Renal cortical epithelial cell (primary cell): ENCODE data around the gene TRAF5. TPM values are rescaled to one million over a fixed set of nuclear protein-coding genes. Genes with fewer than 3 reads are reported as not detected.
A peak's percentile ranks its signal among the peaks of the same experiment; 100 is the strongest.
"Not testable (repeated sequence)": the region's sequence is repeated elsewhere in the genome, so short reads cannot be mapped to it uniquely, and the experiment has no call there.

Experiments
- DNase-seq: peaks from one replicate; pipeline ENCODE4 v3.0.0-alpha.2; 2011; ENCODE audit warnings: low read depth
- total RNA-seq: library from RNA; depleted of rRNA; stranded (reverse); fragments of >200 nt; gene quantifications from 2 replicates; pipeline ENCODE4 v1.2.3, GENCODE V29; 2014

Gene TRAF5
- total RNA-seq, 1 donor from 2014 or later, result 19.4 TPM

- DNase-seq, result peak; percentile 69
These were observed 19.1 kb downstream of the TRAF5 start for GRCh38 chr1:211345719-211346118.

- no peak for DNase-seq
These were observed 20.6 kb downstream of the TRAF5 start for GRCh38 chr1:211347077-211347844.

DNA sequence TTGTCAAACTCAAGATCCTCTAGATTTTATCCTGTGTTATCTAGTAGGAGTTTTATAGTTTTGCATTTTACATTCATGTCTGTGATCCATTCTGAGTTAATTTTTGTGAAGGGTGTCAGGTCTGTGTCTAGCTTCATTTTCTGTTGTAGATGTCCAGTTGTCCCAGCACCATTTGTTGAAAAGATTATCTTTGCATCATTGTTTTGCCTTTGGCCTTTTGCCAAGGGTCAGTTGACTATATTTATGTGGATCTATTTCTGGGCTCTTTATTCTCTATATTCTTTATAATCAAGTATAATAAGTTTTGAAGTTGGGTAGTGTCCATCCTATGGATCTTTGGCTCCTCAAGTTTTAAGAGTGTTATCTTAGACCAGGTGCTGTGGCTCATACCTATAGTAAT is 21.9 kb downstream of the TRAF5 start:
- DNase-seq, result no peak

DNA sequence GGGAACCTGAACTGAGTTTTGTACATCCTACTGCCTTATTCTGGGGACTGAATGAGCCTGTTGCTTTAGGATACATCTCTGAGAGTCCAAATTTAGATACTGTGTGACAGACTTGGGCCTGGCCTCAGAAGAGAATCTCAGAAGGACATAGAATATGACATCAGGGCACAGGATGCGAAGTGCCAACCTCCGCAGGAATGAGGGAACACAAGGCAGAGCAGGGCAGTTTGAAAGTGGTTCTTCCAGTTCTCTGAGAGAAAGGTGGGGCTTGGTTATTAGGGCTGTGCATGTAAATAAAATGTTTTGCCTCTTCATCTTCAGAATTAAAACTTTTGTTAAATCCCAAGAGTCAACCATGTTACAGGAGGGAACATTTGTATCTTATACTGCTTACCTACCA is 23.1 kb downstream of the TRAF5 start:
- DNase-seq, result no peak

DNA sequence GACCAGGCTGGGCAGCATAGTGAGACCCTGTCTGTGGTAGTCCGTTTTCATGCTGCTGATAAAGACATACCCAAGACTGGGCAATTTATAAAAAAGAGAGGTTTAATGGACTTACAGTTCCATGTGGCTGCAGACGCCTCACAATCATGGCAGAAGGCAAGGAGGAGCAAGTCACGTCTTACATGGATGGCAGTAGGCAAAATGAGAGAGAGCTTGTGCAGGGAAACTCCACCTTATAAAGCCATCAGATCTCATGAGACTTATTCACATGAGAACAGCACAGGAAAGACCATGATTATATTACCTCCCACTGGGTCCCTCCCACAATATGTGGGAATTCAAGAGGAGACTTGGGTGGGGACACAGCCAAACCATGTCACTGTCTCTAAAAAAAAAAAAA is 25.4 kb downstream of the TRAF5 start:
- not testable (repeated sequence) for DNase-seq

DNA sequence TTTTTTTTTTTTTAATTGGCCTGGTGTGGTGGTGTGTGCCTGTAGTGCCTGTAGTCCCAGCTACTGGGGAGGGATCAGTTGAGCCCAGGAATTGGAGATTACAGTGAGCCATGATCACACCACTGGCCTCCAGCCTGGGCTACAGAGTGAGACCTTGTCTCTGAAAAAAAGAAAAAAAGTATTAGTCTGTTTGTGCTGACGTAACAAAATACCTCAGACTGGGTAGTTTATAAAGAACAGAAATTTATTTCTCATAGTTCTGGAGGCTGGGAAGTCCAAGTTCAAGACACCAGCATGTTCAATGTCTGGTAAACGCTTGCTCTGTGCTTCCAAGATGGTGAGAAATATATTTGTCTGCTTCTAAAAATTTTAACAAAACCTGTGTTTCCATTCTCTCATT is 25.8 kb downstream of the TRAF5 start:
- DNase-seq, result no peak

GRCh38 chr1:211352985-211353515 is 26.4 kb downstream of the TRAF5 start:
- peak; percentile 79 for DNase-seq

- no peak for DNase-seq
These were observed 27.1 kb downstream of the TRAF5 start for GRCh38 chr1:211353562-211354212.

DNA sequence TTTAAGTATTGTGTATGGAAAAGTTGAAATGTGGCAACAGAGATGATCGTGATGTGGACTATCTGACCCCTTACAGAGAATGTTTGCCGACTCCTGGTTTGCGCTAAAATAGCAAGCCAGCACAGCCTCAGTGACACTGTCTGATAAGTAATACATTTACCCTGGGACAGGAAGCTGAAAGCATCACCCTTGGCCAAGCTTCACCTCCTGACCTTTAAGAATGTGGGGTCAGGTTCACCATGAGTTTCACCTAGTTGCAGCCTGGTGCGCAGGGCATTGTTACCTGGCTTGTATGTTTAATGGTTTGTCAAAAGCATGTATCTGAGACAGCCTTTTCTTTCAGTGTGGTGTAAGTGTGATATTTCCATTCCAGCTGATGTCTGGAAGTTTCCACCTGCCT is 29.2 kb downstream of the TRAF5 start:
- DNase-seq, result no peak

- DNase-seq, result peak; percentile 88
These were observed 30.2 kb downstream of the TRAF5 start for GRCh38 chr1:211356723-211357407.

DNA sequence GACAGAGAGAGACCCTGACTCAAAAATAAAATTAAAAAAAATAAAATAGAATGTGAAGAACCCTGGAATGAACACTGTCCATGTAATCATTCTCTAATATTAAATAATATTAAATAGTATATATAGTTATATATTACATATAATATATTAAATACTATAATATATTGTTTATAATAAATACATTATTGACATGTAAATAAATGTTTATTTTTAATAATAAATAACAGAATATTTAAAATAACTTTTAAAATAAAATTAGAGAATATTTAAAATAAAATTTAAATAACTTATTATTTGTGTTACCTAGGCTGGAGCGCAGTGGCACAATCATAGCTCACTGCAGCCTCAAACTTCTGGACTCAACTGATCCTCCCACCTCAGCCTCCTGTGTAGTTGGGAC is 32.1 kb downstream of the TRAF5 start:
- DNase-seq, result no peak

DNA sequence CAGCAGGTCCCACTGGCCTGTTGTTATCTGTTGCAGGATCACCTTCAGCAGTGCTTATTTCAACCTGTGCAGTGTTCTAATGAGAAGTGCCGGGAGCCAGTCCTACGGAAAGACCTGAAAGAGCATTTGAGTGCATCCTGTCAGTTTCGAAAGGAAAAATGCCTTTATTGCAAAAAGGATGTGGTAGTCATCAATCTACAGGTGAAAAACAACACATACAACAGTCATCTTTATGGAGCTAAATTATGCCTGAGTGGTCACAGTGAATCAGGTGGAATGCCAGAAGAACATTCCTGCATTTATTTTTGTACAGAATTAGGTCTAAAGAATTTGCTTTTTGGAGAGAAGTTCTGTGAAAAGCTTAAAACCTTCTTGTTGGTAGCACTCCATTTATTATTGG is 33.2 kb downstream of the TRAF5 start:
- DNase-seq, result peak; percentile 89

GRCh38 chr1:211361202-211361601 is 34.6 kb downstream of the TRAF5 start:
- no peak for DNase-seq

- DNase-seq, result no peak
These were observed 43.0 kb downstream of the TRAF5 start for GRCh38 chr1:211369640-211370039.

DNA sequence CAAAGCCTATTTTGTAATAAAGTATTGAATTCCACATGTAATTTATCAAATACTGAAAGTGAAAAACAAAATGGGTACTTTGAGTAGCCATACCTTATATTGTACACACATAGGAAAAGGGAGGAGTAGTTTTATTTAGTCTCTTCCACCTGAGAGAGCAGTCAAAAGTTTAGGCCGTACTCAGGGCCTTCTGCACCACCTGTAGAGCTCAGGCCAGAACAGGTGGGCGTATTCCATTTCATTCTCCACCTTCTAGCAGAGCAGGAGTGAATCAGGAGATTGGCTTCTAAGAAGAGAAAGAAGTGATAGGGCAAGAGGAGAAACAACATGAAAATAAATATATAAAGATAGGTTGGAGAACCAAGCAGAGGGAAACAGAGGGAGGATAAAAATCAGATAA is 44.0 kb downstream of the TRAF5 start:
- no peak for DNase-seq

DNA sequence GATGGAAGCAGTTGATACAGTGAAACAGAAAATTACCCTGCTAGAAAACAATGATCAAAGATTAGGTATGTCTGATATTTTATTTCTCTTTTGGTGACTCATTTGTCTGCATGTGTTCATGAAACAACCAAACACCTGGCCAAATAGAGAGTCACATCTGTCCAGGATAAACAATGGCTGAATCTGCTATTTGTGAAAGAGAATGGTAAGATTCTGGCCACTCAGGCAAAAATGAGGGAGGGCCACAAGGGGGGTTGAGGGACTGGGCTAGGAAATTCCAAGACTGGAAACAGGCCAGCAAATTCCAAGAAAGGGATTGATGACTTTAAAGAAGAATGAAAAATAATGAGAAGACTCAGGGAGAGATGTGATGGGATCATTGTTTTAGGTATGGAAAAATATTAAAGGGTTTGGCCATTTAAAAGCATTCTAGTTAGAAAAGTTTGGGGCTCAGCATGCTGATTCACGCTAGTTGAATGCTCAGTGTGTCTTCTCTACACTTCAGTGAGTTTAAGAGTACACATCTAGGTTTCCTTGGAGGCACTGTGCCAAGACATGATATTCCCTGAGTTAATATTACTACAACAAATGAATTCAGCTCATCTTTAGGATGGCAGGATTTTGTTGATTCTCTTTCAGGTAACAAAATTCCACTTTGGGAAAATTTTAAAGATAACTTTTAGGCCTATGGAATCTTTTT is 44.9 kb downstream of the TRAF5 start:
- peak; percentile 89 for DNase-seq

GRCh38 chr1:211372463-211372862 is 45.8 kb downstream of the TRAF5 start:
- no peak for DNase-seq

DNA sequence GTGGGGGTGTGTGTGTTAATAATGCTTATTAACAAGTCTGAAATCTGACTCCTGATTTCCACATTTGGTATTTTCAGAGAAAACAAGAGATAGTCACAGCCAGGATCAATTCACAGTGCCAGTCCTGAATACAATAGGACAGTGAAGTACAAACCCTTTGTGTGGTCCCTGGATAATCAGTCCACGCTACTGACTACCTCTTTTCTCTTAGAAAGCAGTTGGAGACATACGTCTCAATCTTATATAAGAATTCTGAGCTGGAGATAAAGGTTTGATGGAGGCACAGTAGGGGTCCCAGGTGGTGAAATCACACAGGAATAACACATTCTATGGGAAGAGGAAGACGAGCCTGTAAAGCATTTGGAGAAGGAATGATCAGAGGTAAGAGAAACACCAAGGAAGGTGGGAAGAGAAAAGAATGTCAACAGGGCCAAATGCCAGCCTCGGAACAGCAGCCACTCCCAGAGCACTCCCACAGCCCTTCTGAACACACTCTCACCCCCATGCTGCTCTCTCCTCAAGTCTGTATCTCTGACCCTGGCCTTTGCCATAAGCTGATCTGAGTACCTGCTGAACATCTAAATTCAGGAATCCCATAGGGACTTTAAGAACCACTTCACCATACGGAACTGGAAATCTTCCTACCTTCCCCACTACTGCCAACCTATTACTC is 48.6 kb downstream of the TRAF5 start:
- peak; percentile 65 for DNase-seq

DNA sequence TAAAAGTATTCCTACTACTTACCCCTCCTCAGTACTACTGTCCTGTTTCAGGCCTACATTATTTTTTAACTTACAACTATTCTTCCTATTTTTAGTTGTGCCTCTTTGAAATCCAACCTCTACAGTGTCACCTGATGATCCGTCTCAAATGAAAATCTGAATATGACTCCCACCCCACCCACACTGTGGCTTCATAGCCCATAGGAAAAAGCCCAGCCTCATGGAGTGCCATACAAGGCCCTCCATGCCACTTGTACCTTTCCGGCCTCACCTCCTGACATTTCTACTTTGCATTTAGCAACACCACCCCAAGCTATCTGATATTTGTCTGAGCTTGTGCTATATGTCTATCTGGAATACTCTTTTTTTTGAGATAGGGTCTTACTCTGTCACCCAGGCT is 49.3 kb downstream of the TRAF5 start:
- no peak for DNase-seq

DNA sequence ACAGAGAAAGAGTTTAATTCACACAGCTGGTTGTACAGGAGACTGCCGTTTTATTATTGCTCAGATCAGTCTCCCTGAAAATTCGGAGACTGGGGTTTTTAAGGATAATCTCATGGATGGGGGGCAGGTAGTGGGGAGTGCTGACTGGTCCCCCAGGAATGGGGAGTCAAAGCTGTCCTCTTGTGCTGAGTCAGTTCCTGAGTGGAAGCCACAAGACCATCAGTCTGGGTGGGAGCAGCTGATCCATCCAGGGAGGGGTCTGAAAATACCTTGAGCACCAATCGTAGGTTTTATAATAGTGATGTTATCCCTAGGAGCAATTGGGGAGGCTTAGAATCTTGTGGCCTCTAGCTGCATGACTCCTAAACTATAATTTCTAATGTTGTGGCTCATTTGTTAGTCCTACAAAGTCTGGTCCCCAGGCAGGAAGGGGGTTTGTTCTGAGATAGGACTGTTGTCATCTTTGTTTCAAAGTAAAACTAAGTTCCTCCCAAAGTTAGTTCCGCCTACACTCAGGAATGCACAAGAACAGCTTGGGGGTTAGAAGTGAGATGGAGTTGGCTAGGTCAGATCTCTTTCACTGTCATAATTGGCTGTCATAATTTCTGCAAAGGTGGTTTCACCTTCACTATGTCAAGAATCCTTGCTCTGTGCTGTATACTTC is 50.3 kb downstream of the TRAF5 start:
- no peak for DNase-seq
